HL-60 (cell line): ENCODE results near the gene PCK1.

Source experiments
- DNase-seq, 2 experiments: peaks; one replicate each; pipeline ENCODE4 v3.0.0-alpha.2; 2010 to 2020; ENCODE audit warnings: low read depth in 1 of 2, low spot score in 1 of 2
- H3K27ac ChIP-seq: fragments of 250-450 bp; sonication (Bioruptor Pico); replicated peaks from 2 replicates; pipeline ENCODE4 v1.5.1; 2020; ENCODE audit warnings: mild to moderate bottlenecking, moderate library complexity
- H3K27me3 ChIP-seq: fragments of 250-450 bp; sonication (Bioruptor Pico); 2 replicates; pipeline ENCODE4 v1.5.1; 2021; ENCODE audit warnings: mild to moderate bottlenecking, moderate library complexity; ENCODE audit not compliant: insufficient read depth, poor library complexity, severe bottlenecking
- H3K4me3 ChIP-seq: replicated peaks from 2 replicates; pipeline ENCODE4 v1.5.1; 2011; ENCODE audit warnings: mild to moderate bottlenecking, control low read depth, low read length; ENCODE audit not compliant: insufficient read depth
- CTCF ChIP-seq: IDR thresholded peaks from one replicate; pipeline ENCODE4 v1.5.1; 2011; ENCODE audit warnings: low read length, control low read depth, inconsistent platforms; ENCODE audit not compliant: insufficient read depth
- GABPA ChIP-seq: IDR thresholded peaks from 2 replicates; pipeline ENCODE4 v1.6.1; 2012; ENCODE audit warnings: low read depth
- POLR2AphosphoS5 ChIP-seq: IDR thresholded peaks from 2 replicates; pipeline ENCODE4 v1.6.1; 2012; ENCODE audit warnings: low read depth
- REST ChIP-seq: IDR thresholded peaks from 2 replicates; pipeline ENCODE4 v1.6.1; 2012; ENCODE audit warnings: low read depth; ENCODE audit not compliant: insufficient replicate concordance
- SPI1 ChIP-seq: IDR thresholded peaks from 2 replicates; pipeline ENCODE4 v1.6.1; 2012; ENCODE audit warnings: low read depth, mild to moderate bottlenecking, borderline replicate concordance

The PCK1 gene

GRCh38 chr20:57543754-57544153 is 17.2 kb upstream of the PCK1 start:
- H3K27me3 ChIP-seq = peaks cover 16% of the 10 kb centered on the region

GRCh38 chr20:57544838-57545564 is 15.9 kb upstream of the PCK1 start:
- no peak for DNase-seq
- Histone ChIP-seq H3K27ac (no peak overlapping the region), H3K27me3 (peaks cover 19% of the 10 kb centered on the region), H3K4me3 (no peak overlapping the region)
- no peak for TF ChIP-seq GABPA
- no peak for TF ChIP-seq SPI1
- TF ChIP-seq REST = no peak
- no peak for TF ChIP-seq CTCF
- TF ChIP-seq POLR2AphosphoS5 = no peak

More at GRCh38 chr20:57543754-57544153, 17.2 kb upstream of the PCK1 start:
- DNase-seq = no peak
- no peak overlapping the region for H3K27ac ChIP-seq
- TF ChIP-seq POLR2AphosphoS5 (no peak), REST (no peak)
- H3K4me3 ChIP-seq = no peak overlapping the region

- H3K27ac ChIP-seq = no peak overlapping the region
- TF ChIP-seq SPI1 (no peak), REST (no peak), GABPA (no peak), CTCF (no peak)
- no peak for DNase-seq
- H3K4me3 ChIP-seq = no peak overlapping the region
- H3K27me3 ChIP-seq = peaks cover 19% of the 10 kb centered on the region
These were observed 14.8 kb upstream of the PCK1 start for GRCh38 chr20:57545927-57546662.
